ENCODE data around the gene DMRTC1B.
"Not testable (repeated sequence)": the region's sequence is repeated elsewhere in the genome, so short reads cannot be mapped to it uniquely, and the experiment has no call there.

- not testable (repeated sequence) for TF ChIP-seq POLR2AphosphoS5, POLR2A, CTCF, EP300 (IDR thresholded peaks at IDR 0.05)
Observed at GRCh38 chrX:72760454-72760853, 16.2 kb upstream of the DMRTC1B start.
